CD4-positive, alpha-beta T cell treated with Interleukin-10 for 1 hour (primary cell): Measurements from ENCODE around the gene DYRK1B.
"Not testable (repeated sequence)": the region's sequence is repeated elsewhere in the genome, so short reads cannot be mapped to it uniquely, and the experiment has no call there.

Experiments used
- DNase-seq: peaks from one replicate; pipeline ENCODE4 v3.0.0-alpha.2; 2020

Gene DYRK1B

DNA sequence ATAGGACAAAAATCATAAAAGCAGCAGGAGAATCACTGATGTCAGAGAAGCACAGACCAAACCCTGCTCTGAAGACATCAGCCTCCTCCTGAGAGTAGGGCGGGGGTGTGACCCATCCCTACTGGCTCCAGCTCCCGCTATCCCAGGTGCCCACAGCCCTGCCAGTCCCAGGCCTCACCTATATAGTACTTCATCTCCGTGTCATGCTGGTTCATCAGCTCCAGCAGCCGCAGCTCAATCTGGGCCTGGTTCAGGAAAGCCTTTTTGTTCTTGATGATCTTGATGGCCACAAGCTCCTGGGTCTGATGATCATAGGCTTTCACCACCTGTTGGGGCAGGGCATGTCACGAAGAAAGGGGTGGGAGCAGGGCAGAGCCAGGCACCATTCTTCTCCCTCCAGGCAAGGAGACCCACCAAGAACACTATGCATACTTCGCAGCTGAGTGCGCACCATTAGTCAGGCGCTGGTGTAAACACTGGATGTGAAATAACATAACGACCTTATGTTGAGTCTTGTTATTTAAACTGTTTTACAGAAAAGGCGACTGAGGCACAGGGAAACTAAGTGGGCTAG lies 4.2 kb downstream of the DYRK1B start:
- DNase-seq: no peak

DNA sequence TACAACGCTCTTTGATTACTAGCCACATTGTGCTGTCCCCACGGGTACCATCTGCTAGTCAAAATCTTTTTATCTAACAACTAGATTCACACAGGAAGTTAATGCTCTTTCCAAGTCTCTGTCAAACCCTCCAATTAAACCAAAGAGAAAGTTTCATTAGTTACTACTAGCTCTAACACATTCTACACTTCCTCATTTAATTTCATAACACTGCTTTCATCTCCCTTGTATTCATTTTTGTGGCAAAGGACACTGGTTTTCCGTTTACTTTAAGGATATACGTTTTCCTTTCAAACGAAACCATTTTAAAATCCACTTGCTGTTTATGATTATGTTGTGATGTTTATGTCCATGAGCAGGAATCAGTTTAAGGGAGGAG lies 5.3 kb downstream of the DYRK1B start:
- DNase-seq: no peak

DNA sequence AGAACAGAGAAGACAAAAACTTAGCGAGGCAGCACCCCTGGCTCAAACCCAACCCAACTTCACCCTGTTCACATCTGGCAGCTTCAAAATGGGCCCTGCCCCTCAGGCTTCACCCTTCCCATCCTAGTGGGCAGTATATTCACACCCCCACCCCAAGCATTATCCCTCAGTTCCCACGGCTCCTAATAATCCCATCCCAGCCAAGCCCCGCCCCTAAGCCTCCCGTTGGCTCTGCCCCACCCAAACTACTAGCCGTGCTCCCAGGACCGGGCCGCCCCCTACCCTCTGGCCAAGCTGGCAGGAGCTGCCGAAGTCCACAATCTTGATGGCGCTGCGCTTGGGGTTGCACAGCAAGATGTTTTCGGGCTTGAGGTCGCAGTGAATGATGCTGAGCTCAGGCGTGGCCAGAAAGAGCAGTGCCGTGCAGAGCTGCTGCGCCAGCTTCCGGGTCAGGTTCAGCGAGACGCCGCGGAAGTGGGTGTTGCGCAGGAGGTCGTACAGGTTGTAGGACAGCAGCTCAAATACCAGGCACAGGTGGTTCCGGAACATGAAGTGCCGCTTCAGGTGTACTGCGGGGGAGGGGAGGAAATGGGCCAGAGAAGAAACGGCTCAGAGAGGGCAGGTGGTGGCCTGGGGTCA lies 5.8 kb downstream of the DYRK1B start:
- DNase-seq: peak; percentile 51

DNA sequence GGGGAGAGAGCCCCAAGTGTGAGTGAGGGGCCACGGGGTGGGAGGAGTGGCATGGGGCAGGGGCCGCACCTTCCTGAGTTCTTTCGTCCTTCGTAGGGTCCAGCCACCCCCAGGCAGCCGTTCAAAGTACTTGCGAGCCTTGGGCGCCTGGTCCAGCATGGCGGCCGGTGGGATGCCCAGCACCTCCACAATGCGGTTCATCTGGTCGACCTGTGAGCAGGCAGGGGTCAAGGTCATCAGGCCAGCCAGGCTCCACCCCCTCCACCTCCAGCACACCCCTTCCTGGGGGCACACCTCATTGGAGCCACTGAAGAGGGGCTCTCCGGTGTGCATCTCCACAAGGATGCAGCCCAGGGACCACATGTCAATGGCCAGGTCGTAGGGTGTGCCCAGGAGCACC lies 6.7 kb downstream of the DYRK1B start:
- DNase-seq: no peak

DNA sequence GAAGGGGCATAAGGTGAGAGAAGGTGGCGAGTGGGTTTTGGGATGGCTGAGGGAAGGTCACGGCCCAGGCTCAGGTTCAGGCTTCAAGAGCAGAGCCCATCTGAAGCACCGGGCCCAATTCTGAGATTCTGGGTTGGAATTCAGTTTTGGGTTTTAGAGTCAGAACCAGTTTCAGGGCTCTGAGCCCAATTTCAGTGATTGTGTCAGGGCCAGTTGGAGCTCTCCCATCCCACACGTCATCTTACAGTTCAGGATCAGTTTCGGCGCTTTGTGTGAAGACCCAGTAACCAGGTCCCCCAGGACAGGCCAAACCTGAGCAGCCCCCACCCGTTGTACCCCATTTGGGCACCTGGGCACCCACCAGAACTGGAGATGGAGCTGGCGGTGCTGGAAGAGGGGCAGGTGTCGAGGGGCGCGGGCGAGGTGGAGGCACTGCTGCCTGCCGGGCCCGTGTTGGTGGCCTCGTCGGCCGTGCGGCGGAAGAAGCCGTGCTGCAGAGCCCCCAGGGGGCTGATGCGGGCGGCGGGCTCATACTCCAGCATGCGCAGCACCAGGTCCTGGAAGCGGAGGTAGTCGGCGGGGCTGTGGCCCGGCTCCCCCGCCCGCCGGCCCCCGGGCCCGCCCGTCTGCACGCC lies 7.5 kb downstream of the DYRK1B start:
- no peak for DNase-seq

- no peak for DNase-seq
These were observed 8.4 kb downstream of the DYRK1B start for GRCh38 chr19:39825531-39826076.

- no peak for DNase-seq
These were observed 8.9 kb downstream of the DYRK1B start for GRCh38 chr19:39825093-39825463.

DNA sequence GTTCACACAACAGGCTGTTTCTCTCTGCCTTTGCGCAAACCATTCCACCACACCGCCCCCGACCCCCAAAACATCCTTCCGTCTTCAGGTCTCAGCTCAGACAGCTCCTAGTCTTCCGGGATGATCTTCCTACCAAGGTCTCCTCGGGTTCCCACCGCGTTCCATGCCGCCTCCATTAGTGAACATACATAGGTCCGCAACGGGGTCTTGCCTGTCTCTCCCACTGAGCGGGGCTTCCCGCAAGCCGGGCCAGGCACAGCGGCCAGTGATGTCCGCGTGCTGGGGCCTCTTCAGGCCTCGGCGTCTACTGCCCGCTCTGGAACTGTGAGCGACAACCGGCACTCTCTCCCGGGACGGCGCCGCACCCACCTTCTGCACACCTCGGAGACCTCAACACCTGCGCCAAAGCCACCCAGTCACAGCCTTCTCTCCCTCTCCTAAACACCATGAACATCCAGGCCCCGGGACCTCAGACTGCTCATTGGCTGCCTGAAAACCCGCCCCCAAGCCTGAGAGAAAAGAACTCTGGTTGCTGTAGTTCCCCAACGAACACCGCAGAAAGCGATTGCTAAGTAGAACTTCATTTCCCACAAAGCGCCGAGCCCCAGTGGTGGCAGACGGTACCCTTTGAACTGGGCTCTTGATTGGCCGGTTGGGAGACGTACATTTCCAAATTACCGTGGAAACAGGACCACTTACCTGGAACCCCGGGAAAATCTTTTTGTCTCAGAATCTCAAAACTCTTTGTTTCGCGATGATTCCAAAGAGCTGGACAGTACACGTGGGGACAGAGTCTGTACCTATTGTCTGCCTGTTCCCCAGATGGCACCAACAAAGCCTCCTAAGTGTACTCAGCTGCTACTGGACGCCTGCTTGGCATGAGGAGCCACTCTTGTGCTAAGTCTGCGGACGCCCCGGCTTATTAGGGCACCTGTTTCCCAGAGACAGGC lies 9.5 kb downstream of the DYRK1B start:
- DNase-seq: peak; percentile 93

- no peak for DNase-seq
These were observed 10.3 kb downstream of the DYRK1B start for GRCh38 chr19:39823686-39824085.

DNA sequence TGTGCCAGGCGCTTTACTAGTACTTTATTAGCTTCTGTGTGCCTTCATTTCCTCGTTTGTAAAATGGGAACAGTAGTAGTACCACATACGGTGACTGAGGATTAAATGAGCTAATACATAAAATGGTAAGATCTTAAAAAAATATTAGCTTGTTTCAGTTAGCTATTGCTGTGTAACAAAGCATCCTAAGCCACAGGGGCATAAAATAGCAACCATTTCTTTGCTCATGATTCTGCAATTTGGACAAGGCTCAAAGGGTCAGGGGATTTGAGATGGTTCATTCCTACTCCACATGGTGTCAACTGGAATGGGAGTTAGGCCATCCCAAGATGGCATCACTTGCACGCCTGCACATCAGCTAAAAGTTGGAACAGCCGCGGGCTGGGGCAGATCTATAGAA lies 13.3 kb downstream of the DYRK1B start:
- no peak for DNase-seq

DNA sequence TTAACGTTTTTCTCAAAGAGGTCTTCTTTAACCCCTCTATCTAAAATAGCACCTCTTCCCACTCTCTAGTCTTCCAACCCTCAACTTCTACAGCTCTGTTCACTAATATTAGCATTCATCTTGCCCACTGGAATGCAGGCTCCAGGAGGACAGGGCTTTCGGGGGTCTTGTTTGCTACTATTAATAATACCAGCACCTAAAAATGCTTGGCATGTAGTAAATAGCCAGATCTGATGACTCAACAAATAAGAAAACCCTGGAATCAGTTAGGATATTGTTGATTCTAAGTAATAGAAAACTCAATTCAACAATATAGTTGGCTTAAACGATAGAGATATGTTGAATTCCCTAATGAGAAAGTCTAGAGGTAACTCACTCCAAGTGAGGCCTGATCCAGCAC lies 14.2 kb downstream of the DYRK1B start:
- DNase-seq: no peak

GRCh38 chr19:39818626-39819097 lies 15.3 kb downstream of the DYRK1B start:
- no peak for DNase-seq

DNA sequence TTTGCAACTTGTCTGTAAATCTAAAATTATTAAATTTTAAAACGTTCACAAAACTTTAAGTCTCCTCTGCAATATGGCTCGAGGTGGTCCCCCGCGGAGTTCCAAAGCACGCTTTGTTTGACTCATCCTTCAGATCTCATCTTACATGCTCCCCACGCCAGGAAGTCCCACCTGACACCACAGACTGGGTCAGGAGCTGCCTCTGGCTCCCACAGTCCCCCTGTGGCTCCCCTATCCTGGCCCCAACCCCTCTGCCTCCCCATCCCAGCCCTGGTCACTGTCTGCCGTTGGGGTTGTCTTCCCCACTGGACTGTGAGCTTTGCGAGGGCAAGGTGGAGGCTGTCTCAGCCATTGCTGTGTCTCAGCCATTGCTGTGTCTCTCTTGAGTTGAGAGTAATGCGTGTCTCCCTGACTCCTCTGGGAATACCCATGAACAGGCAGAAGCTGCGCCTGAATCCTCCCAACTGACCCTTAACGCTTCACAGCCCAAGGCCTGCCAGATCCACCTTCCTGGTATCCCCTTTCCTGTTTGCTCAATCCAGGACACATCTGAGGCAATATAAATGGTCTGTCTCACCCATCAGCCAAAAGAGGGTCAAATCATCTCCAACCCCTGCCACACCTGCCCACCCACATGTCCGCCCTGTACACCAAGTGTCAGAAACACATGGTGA lies 15.9 kb downstream of the DYRK1B start:
- DNase-seq: no peak

GRCh38 chr19:39816287-39817048 lies 17.5 kb downstream of the DYRK1B start:
- DNase-seq: no peak

DNA sequence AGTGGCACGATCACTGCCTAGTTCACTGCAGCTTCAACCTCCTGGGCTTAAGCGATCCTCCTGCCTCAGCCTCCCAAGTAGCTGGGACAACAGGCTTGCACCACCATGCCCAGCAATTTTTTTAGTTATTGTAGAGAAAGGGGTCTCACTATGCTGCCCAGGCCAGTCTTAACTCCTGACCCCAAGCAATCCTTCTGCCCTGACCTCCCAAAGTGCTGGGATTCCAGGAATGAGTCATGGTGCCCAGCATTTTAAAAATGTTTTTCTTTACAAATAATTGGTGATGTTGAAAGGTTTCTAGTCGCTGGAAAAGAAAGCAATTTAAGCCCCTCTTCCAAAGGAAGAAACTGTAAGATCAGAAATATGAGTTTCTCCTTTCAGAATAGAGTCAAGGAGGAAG lies 19.4 kb downstream of the DYRK1B start:
- no peak for DNase-seq

- not testable (repeated sequence) for DNase-seq
These were observed 19.9 kb downstream of the DYRK1B start for GRCh38 chr19:39814111-39814510.

DNA sequence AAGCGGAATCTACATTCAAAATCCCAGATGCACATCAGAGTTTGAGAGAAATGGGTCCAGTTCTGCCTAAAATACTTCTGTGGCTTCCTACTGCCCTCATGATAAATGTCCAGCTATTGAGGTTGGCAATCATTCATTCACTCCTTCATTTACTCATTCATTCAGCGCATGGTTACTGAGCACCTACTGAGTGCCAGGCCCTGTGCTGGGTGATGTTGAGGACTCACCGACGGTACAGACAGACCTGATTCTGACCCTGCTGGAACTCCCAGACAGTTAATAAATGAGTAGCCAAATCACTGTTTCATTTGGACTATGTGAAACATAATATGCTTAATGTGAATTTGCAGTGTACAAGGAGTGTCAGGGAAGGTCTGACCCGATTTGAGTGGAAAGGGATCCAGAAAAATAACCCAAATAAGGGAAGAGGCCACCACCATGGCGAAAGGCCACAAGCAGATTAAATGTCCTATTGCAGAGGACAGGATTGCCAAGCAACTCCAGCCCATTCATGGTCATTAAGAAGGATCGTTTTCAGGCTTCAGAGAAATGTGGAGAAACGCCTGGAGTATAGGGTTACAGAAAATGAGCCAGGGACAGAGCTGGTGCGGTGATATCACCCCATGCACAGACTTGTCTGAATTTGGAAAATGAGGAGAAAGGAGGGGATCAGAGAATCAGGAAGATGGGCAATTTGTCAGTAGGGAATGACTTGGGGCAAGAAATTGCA lies 20.5 kb downstream of the DYRK1B start:
- no peak for DNase-seq

DNA sequence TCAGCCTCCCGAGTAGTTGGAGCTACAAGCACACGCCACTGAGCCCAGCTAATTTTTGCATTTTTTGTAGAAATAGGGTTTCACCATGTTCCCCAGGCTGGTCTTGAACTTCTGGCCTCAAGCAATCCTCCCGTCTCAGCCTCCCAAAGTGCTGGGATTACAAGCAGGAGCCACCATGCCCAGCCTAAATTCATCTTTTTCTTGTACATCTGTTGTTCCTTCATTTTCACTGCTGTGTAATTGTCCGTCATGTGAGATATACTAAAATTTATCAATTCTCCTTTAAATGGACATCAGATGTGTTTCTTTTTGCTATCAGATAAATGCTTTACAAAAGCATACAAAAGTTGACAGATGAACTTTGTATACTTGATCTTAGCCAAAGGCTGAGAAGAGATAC lies 22.9 kb downstream of the DYRK1B start:
- no peak for DNase-seq

DNA sequence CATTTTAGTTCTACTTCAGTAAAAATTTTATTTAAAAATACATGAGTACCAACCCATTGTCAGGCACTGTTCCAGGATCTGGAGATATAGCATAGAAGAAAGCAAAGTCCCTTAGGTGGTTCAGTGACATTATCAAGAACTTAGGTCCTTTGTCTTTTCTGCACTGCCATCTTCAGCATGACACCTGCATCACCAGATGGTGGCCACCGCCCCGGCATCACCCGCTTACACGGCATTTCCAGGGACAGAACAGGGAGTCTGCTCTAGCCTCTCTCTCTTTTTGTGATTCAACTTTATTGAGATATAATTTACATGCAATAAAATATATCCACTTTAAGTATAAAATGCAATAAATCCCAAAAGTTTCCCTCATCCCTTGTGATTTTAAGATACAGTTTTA lies 23.5 kb downstream of the DYRK1B start:
- no peak for DNase-seq

DNA sequence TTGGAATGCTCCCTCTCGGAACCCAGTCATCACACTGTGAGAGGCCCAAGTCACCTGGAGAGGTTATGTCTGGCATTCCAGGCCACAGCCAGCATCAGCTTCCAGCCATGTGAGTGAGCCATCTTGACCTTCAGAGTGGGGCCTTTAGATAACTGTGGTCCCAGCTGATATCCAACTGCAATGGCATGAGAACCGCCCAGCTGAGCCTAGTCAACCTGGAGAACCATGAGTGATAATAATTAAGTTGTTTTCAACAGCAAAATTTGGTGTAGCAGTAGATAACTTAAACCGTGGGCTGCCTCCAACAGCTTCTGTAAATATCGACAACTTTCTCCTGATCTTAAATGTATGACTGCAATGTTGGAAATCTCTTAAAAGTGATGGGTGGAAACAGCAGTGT lies 24.6 kb downstream of the DYRK1B start:
- no peak for DNase-seq

- DNase-seq: not testable (repeated sequence)
These were observed 25.3 kb downstream of the DYRK1B start for GRCh38 chr19:39808688-39809087.
